GM19035 (cell line): ENCODE data around the gene TPO.

Experiments
- ATAC-seq: cut with Tn5 transposase; IDR thresholded peaks from one replicate; pipeline ENCODE4 v1.9.1; 2021; ENCODE audit not compliant: unreplicated experiment

The TPO gene

DNA sequence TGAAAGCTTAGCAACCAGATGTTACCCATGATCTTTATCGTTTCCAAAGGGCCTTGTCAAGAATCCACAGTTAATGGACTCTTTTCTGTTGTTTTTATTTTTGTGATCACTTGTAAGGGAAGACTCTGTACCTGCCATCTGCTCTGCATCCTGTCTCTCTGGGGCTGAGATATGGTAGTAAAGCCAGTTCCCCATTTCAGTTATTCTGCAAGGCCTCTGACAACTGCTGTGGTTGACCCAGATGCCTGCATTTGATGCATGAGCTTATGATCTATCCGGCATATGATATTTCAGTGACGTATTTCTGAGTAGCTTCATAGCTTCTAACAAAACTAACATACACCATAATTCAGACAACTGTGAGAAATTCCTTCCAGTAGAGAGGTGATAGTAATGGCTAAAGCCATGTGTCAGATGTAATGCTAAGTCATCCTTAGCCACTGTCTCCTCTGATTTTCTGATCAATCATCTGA lies 105.1 kb downstream of the TPO start:
- no peak for ATAC-seq

DNA sequence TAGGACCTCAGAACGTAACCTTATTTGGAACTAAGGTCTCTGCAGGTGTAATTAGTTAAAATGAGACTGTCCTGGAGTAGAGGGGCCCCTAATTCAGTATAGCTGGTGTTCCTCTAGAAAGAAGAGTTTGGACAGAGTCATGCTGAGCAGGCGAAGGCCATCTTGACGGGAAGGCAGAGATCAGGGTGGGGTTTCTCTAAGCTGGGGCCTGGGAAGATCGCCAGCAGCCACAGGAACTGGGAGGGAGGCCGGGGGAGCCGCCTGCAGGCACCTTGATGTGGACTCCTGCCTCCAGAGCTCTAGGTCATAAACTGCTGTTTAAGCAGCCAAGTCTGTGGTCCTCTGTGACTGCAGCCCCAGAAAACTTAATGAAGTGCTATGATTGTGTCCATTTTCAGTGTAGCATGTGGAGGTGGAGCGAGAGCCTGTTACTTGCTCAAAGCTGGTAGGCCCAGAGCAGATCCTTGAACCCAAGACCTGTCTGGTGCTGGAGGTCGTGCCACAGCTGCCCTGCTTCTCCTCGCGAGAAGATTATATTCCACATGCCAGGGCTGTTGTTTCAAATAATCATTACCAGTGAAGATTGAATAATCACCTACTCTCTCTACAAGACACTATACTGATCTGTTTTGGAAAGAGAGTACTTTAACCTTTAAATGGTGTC lies 105.7 kb downstream of the TPO start:
- ATAC-seq = no peak

DNA sequence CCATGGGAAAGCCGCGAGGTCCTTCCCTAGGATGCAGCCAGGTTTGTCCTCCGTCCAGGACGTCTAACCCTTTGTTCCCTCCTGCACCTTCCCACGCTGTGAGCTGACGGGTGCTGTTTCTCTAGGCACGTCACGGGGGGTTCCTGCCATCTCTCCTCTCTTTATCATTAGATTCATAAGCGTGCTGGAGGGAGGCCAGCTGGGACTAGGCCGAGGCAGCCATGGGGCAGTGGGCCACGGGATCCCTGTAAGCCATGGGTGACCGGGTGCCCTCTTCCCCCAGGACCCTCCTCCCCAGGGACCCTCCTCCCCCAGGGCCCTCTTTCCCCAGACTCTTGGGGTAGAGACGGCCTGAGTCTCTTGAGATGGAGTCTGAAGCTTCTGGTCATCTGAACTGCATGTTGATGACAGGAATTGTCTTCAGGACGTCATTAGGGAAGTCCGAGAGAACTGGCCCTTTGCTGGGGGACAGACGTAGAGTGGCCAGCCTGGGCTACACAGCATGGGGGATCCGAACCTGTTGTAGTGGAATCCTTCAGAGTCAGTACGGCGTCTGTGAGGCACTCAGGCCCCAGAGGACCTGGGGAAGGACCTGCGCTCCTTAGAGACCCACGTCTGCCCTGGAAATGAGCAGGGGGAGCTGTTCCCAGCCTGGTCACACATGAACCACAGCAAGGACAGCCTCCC lies 108.1 kb downstream of the TPO start:
- ATAC-seq = no peak

DNA sequence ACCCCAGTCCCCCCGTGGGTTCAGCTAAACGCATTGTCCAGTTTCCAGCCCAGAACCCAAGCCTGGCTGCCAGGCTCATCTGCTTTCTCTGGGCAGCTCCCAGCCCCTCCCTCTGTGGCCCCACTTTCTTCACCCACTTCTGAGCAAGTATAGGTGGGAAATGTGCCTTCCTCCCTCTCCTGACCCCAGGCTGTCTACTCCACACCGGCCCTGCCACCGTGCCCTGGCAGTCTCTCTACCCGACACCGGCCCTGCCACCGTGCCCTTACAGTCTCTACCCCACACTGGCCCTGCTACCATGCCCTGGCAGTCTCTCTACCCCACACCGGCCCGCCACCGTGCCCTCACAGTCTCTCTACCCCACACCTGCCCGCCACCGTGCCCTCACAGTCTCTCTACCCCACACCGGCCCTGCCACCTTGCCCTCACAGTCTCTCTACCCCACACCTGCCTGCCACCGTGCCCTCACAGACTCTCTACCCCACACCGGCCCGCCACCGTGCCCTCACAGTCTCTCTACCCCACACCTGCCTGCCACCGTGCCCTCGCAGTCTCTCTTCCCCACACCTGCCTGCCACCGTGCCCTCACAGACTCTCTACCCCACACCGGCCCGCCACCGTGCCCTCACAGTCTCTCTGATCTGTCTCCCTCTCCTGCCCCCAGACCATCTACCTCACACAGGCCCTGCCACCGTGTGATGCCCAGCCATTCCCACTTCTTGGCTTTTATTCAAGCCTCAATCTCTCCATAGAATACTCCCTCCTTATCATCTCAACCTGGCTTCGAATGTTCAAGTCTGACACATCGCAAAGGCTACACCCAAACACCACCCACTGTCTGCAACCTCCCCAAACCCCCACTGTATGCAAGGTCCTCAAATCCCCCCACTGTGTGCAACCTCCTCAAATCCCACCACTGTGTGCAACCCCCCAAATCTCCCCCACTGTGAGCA lies 108.9 kb downstream of the TPO start:
- ATAC-seq = no peak

DNA sequence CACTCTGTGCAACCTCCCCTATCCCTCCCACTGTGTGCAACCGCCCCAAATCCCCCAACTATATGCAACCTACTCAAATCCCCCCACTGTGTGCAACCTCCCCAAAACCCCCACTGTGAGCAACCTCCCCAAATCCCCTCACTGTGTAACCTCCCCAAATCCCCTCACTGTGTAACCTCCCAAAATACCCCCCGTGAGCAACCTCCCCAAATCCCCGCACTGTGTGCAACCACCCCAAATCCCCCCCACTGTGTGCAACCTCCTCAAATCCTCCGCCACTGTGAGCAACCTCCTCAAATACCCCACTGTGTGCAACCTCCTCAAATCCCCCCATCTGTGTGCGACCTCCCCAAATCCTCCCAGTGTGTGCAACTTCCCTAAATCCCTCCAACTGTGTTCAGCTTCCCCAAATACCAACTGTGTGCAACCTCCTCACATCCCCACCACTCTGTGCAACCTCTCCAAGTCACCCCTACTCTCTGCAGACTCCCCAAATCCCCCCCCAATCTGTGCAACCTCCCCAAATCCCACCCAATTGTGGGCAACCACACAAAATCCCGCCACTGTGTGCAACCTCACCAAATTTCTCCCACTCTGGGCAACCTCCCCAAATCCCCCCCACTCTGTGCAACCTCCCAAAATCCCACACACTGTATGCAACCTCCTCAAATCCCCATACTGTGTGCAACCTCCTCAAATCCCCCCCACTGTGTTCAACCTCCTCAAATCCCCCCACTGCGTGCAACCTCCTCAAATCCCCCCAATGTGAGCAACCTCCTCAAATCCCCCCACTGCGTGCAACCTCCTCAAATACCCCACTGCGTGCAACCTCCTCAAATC lies 114.1 kb downstream of the TPO start:
- no peak for ATAC-seq

DNA sequence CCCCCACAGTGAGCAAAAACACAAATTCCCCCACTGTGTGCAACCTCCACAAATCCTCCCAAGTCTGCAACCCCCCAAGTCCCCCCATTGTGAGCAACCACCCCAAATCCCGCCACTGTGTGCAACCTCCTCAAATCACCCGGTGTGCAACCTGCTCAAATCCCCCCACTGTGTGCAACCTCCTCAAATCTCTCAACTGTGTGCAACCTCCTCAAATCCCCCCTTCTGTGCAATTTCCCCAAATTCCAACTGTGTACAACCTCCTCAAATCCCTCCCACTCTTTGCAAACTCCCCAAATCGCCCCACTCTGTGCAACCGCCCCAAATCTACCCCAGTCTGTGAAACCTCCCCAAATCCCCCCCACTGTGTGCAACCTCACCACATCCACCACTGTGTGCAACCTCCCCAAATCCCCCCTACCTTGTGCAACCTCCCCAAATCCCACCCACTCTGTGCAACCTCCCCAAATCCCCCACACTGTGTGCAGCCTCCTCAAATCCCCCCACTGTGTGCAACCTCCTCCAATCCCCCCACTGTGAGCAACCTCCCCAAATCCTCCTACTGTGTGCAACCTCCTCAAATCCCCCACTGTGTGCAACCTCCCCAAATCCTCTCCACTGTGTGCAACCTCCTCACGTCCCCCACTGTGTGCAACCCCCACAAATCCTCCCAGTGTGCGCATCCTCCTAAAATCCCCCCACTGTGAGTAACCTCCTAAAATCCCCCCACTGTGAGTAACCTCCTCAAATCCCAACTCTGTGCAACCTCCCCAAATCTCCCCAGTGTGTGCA lies 115.2 kb downstream of the TPO start:
- no peak for ATAC-seq

DNA sequence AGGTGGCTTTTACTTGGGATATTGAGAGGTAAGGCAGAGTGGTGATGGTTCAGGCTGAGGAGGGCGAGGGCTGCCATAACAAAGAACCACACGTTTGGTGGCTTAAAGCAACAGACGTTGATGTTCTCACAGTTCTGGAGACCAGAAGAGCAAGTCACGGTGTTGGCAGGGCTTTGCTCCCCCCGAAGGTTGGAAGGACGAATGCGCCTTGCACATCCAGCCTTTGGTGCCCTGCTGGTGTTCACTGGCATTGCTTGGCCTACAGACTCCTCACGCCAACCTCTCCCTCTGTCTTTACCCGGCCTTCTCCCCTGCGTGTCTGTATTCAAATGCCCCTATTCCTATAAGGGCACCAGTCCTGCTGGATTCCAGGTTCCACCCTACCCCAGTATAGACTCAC lies 125.4 kb downstream of the TPO start:
- no peak for ATAC-seq

DNA sequence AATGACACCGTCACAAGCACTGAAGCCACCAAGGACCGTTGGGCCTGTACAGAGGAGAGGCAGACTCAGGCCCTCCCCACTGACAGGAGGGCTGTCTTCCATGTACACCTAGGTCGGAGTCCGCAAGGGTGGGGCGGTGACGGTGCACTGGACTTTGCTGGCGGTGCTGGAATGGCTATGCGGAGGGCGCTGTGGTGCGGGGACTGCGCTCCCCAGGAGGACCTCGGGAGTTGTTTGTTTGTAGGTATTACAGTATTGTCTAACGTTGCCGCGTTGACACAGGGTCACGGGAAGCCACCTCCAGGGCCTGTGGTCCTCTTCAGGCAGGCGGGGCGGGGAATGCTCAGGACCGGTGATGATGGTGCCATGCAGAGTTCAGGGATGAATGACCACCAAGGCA lies 126.2 kb downstream of the TPO start:
- ATAC-seq = no peak

DNA sequence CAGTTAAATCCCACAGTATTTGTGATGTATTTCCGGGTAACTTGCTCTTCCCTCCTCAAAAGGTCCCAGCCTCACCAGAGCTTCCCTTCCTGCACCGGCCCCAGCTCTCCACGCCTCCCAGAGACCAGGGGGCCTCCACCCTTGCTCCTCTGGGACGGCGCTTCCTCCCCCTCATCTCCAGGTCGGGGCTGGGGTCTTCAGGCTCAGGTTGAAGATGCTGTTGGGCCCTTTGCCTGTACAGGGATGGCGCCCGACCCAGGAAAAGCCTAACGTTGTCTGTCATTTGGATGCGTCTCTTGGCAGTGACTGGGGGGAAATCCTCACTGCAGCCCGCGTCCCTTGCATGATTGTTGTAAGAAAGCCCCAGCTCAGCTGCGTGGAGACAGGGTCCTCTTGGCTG lies 126.7 kb downstream of the TPO start:
- no peak for ATAC-seq

DNA sequence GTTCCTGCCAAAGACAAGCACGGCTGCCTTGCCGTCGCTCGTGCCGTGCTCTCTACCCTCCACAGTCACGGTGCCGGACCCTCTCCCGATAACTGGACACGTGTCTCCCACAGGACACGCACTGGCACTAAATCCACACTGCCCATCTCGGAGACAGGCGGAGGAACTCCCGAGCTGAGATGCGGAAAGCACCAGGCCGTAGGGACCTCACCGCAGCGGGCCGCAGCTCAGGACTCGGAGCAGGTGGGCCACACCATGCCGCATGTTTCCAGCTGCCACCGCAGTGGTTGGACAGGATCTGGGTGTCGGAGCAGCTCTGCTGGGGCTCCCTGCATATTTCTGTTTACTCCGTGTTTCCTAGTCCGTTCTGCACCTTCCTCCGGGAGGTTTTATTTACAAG lies 127.2 kb downstream of the TPO start:
- no peak for ATAC-seq

DNA sequence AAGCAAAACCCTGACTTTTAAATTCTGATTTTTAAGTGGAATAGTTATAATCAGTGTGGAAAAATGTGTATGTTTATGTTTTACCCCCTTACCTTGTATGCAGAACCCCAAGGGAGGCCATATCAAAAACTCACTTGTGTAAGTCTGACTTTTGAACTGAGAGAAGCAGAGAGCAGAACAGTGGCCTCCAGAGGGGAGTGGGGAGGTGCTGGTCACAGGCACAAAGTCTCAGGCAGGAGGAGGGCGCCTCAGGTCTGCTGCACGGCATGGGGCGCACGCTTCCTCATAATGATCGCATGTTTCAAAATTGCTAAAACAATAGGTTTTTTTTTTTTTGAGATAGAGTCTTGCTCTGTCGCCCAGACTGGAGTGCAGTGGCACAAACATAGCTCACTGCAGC lies 127.8 kb downstream of the TPO start:
- no peak for ATAC-seq

DNA sequence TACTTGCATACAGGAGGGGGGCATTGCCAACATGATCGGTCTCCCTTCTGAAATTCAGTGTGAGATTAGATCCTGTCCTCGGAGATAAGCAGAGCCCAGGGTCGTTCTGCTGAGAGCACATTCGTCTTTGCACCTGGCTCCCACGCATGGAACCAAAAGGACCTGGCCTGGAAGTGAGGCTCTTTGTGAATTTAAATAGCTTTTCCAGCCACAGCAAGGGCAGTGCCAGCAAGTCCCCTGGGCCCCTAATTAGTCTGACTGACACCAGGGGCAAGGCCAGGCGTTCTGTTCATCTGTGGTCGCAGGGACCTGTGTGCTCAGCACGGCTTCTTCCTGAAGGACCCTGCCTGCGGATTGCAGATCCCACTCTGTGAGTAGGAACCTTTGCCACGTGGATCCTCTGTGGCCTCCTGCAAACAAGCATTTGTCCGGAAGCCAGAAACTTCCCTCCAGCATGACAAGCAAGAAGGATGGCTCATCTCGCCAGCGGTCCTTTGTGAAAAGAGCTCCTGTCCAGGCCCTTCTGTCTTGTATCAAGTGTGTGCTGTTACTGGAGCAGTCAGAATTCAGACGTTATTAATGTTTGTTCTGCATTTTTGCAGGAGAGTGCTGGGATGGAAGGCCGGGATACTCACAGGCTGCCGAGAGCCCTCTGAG lies 128.7 kb downstream of the TPO start:
- ATAC-seq = no peak

DNA sequence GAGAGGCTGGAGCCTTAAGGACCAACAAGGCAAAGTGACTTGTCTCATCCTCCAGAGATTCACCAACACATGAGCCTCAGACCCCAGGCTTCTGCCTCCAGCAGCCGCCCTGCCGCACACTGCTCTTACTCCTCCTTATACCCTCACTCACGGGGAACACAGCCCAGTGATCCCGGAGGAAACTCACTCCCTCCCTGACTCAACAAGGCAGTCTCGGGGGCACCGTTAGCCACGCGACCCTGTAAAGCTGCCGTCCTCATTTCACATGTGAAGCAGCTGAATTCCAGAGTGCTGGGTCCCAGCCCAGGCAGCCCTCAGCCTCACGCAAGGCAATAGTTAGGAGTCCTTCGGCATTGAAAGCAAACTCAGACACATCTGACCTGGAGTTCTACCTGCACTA lies 129.7 kb downstream of the TPO start:
- ATAC-seq = no peak

DNA sequence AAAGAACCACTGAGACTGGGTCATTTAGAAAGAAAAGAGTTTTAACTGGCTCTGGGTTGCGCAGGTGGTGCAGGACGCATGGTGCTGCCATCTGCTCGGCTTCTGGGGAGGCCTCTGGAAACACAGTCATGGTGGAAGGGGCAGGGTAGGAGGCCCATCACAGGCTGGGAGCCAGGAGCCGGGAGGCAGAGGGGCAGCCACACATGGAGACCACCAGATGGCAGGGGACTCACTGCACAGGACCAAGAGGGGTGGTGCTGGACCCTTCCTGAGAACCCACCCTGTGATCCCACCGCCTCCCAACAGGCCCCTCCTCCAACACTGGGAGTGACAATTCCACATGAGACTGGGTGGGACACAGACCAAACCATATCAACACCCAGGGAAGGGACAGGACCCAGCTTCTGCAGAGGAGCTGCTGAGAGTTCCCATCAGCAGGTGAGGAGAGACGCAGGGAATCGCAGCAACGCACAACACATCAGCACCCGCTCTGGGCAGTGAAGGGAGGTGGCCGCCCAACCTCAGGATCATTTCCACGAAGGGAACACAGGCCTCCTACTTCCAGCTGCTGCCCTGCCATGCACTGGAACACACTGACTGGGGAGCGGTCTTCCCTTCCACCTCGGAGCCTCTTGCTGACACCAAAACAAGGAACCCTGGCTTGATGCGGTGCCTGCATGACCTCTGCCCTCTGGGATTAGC lies 130.7 kb downstream of the TPO start:
- no peak for ATAC-seq

DNA sequence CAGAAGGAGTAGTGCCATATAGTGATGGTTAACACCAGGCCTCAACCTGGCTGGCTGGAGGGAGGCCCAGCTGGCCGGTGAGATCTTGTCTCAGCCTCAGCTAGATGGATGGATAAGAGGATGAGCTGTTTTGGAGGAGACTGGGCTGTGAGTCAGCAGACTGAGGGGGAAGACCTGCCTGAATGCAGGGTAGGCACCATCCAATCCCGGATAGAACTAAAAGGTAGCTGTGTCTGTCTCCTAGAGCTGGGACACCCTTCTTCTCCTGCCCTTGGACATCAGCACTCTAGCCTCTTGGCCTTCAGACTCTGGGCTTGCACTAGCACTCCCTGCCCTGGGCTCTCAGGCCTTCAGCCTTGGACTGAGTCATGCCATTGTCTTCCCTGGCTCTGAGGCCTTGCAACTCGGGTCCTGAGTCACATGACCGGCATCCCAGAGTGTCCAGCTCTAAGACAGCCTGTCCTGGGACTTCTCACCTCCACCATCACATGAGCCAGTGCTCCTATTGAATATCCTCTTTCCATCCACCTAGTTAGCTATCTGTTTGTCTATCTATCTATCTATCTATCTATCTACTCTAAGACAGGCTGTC lies 131.3 kb downstream of the TPO start:
- no peak for ATAC-seq

DNA sequence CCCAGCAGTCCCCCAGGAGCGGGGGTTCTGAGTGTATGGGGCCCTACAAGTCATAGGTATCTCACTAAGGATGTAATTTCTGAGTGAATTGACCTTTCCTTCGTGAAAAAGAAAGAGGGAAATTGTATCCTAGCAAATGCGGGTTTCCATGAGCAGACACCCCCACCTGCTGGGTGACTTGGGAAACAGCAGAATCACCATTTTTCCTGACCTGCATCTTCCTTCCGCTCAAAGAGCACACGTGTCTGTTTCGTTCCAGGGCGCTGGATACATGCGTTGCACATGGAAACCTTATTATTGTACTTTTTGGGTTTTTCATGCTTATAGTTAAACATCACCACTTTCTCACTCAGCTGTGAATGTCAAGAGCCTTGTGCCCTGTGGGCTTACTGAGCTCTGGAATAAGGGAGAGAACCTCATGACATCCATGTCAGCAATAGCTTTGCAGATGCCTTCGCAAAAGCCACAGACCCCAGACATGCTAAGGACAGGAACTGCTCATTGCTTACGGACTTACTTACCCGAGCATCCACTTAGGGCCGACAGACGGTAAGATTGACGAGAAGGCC lies 132.8 kb downstream of the TPO start:
- ATAC-seq = no peak

DNA sequence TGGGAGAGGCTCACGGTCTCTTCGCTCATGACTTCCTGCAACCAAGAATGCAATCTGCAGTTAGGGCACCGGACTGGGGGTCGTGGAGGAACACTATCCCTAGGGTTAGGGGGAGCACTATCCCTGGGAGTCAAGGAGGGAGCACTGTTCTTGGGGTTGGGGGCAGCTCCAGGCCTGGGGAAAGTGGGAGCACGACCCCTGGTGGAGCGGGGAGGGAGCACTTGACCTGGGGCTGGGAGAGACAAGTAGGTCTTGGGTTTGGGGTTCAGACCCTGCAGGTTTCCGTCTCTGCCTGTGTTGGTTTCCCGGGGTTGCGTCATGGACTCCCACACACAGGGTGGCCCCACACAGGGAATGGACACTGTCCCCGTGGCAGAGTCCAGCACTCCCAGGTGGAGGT lies 133.6 kb downstream of the TPO start:
- ATAC-seq = no peak
